ENCODE data around the gene ALDH1L2.

ALDH1L2 gene

GRCh38 chr12:105085501-105085900 is 1.2 kb upstream of the ALDH1L2 start:
- no peak for DNase-seq (ENCODE audit: low read depth in 2 of 2, low spot score in 1 of 2)

- DNase-seq (ENCODE audit: low read depth in 2 of 2, low spot score in 1 of 2), result no peak
Measured at GRCh38 chr12:105083551-105084105, 630 bp downstream of the ALDH1L2 start.

GRCh38 chr12:105083031-105083430 is 1.2 kb downstream of the ALDH1L2 start:
- DNase-seq (ENCODE audit: low read depth in 2 of 2, low spot score in 1 of 2), result no peak

- DNase-seq (ENCODE audit: low read depth in 2 of 2, low spot score in 1 of 2), result no peak
Measured at GRCh38 chr12:105078712-105079570, 5.3 kb downstream of the ALDH1L2 start.

- no peak for DNase-seq (ENCODE audit: low read depth in 2 of 2, low spot score in 1 of 2)
Measured at GRCh38 chr12:105077435-105077834, 6.8 kb downstream of the ALDH1L2 start.

- no peak for DNase-seq (ENCODE audit: low read depth in 2 of 2, low spot score in 1 of 2)
Measured at GRCh38 chr12:105076913-105077312, 7.3 kb downstream of the ALDH1L2 start.

GRCh38 chr12:105076098-105076497 is 8.2 kb downstream of the ALDH1L2 start:
- no peak for DNase-seq (ENCODE audit: low read depth in 2 of 2, low spot score in 1 of 2)

- no peak for DNase-seq (ENCODE audit: low read depth in 2 of 2, low spot score in 1 of 2)
Measured at GRCh38 chr12:105072888-105073488, 11.3 kb downstream of the ALDH1L2 start.

GRCh38 chr12:105071981-105072380 is 12.3 kb downstream of the ALDH1L2 start:
- no peak for DNase-seq (ENCODE audit: low read depth in 2 of 2, low spot score in 1 of 2)

GRCh38 chr12:105069936-105070702 is 14.1 kb downstream of the ALDH1L2 start:
- no peak for DNase-seq (ENCODE audit: low read depth in 2 of 2, low spot score in 1 of 2)

GRCh38 chr12:105067511-105068031 is 16.7 kb downstream of the ALDH1L2 start:
- no peak for DNase-seq (ENCODE audit: low read depth in 2 of 2, low spot score in 1 of 2)

- DNase-seq (ENCODE audit: low read depth in 2 of 2, low spot score in 1 of 2), result no peak
Measured at GRCh38 chr12:105064564-105065178, 19.6 kb downstream of the ALDH1L2 start.

- no peak for DNase-seq (ENCODE audit: low read depth in 2 of 2, low spot score in 1 of 2)
Measured at GRCh38 chr12:105060715-105061378, 23.4 kb downstream of the ALDH1L2 start.

- no peak for DNase-seq (ENCODE audit: low read depth in 2 of 2, low spot score in 1 of 2)
Measured at GRCh38 chr12:105057174-105057573, 27.1 kb downstream of the ALDH1L2 start.

GRCh38 chr12:105053116-105053572 is 31.1 kb downstream of the ALDH1L2 start:
- DNase-seq (ENCODE audit: low read depth in 2 of 2, low spot score in 1 of 2), result peak; percentile 59 to 60

GRCh38 chr12:105051981-105052380 is 32.3 kb downstream of the ALDH1L2 start:
- no peak for DNase-seq (ENCODE audit: low read depth in 2 of 2, low spot score in 1 of 2)

- DNase-seq (ENCODE audit: low read depth in 2 of 2, low spot score in 1 of 2), result no peak
Measured at GRCh38 chr12:105048315-105048714, 35.9 kb downstream of the ALDH1L2 start.

- DNase-seq (ENCODE audit: low read depth in 2 of 2, low spot score in 1 of 2), result no peak
Measured at GRCh38 chr12:105047308-105047707, 37.0 kb downstream of the ALDH1L2 start.

- DNase-seq (ENCODE audit: low read depth in 2 of 2, low spot score in 1 of 2), result no peak
Measured at GRCh38 chr12:105041186-105041585, 43.1 kb downstream of the ALDH1L2 start.

GRCh38 chr12:105040476-105040875 is 43.8 kb downstream of the ALDH1L2 start:
- DNase-seq (ENCODE audit: low read depth in 2 of 2, low spot score in 1 of 2), result no peak
